GM18505 (cell line): ENCODE results near the gene MLLT3.

Experiments used
- ATAC-seq: cut with Tn5 transposase; IDR thresholded peaks from one replicate; pipeline ENCODE4 v1.9.1; 2021; ENCODE audit not compliant: unreplicated experiment
- POLR2A ChIP-seq: IDR thresholded peaks from 4 replicates; pipeline ENCODE4 v1.6.1; 2011; ENCODE audit warnings: borderline replicate concordance; ENCODE audit not compliant: insufficient read depth, insufficient read length; ENCODE audit errors: extremely low read depth

The MLLT3 gene

GRCh38 chr9:20426019-20426418 lies 196.3 kb downstream of the MLLT3 start:
- no peak for ATAC-seq
- TF ChIP-seq POLR2A, result no peak

DNA sequence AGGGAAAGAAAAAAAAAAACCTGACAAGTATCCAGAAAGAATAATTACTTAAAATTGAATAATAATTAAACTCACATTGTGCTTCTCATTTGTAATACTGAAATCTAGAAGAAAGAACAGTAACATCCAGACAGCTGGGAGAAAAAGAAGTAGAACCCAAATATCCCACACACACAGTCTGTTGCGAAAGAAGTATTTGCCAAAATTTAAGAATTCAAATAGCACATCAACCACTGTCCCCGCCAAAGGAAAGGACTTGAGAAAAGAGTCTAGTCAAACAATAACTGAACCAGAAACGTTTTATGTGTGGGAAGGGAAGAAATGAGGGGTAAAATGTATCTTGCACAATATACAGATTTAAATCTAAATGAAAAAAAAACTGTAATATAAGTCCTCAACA lies 202.8 kb downstream of the MLLT3 start:
- ATAC-seq, result no peak
- no peak for TF ChIP-seq POLR2A

- no peak for TF ChIP-seq POLR2A
- ATAC-seq, result no peak
Observed at GRCh38 chr9:20418485-20418884, 203.8 kb downstream of the MLLT3 start.

GRCh38 chr9:20417373-20418080 lies 204.8 kb downstream of the MLLT3 start:
- no peak for TF ChIP-seq POLR2A
- no peak for ATAC-seq

GRCh38 chr9:20414150-20414549 lies 208.1 kb downstream of the MLLT3 start:
- ATAC-seq, result no peak
- no peak for TF ChIP-seq POLR2A

- TF ChIP-seq POLR2A, result no peak
- no peak for ATAC-seq
Observed at GRCh38 chr9:20409321-20410092, 212.8 kb downstream of the MLLT3 start.

GRCh38 chr9:20408513-20408912 lies 213.8 kb downstream of the MLLT3 start:
- no peak for ATAC-seq
- TF ChIP-seq POLR2A, result no peak

DNA sequence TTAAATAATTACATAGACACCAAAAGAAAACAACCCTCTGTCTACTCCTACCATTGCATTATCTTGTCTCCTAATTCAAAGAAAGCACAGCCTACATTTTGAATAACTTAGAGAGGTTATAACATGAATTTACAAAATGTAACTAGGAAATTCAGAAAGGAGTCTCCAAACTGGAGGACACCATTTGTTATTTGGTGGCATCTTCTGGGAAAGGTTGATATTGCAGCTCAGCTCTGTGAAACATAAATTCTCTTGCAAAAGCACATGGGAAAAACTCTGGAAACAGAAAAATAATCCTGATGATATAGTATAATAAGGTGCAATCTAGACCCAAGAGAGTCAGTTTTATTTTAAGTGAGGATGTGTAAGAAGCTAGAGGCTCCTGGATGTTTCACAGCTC lies 215.3 kb downstream of the MLLT3 start:
- TF ChIP-seq POLR2A, result no peak
- ATAC-seq, result no peak

DNA sequence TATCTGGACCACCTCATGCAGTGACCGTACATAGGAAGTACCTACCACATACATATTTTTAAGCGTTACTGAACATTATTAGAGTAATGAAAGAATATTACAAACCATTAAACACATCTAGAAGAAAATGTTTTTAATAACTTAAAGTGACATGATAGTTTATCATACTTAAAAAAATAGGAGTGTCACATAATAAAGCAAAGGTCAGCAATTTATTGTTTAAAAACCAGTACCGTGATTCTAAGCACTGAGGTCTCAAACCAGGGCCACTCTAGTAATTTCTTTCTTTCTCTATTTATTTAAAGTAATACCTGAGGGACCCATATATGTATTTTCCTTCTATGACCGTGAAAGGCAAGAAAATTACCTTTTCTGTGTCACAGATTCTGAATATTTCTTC lies 216.0 kb downstream of the MLLT3 start:
- TF ChIP-seq POLR2A, result no peak
- no peak for ATAC-seq

DNA sequence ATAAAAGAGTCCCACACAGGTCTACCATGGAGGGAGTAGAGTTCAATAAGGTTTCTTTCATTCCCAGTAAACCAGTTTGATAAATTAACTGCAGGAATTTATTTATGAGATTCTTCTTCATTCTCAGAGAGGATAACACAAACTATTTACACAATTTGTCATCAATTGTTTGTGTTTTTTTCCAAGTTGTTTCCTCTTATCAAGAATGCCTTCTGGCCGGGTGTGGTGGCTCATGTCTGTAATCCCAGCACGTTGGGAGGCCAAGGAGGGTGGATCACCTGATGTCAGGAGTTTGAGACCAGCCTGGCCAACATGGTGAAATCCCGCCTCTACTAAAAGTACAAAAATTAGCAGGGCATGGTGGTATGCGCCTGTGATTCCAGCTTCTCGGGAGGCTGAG lies 216.7 kb downstream of the MLLT3 start:
- no peak for ATAC-seq
- TF ChIP-seq POLR2A, result no peak

- ATAC-seq, result no peak
- no peak for TF ChIP-seq POLR2A
Observed at GRCh38 chr9:20405078-20405477, 217.2 kb downstream of the MLLT3 start.

DNA sequence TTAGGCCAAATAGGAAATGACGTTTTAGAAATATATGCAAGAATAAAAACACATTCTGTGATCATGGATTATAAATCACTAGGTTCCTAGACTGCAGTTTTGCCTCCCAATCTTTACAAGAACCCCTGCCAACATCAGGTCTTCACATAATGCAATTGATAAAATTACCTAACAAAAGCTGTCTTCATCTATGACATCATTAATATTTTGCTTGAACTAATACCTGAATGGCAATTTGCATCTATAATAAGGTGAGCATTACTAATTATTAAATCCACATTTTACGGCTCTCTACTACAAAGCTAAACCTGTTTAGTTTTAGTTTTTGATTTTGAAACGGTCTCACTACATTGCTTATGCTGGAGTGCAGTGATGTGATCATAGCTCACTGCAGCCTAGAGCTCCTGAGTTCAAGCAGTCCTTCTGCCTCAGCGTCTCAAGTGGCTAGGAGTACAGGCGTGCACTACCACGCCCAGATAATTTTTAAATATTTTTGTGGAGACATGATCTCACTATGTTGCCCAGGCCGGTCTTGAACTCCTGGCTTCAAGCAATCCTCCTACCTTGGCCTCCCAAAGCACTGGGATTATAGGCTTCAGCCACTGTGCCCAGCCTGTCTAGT lies 218.0 kb downstream of the MLLT3 start:
- no peak for TF ChIP-seq POLR2A
- no peak for ATAC-seq

DNA sequence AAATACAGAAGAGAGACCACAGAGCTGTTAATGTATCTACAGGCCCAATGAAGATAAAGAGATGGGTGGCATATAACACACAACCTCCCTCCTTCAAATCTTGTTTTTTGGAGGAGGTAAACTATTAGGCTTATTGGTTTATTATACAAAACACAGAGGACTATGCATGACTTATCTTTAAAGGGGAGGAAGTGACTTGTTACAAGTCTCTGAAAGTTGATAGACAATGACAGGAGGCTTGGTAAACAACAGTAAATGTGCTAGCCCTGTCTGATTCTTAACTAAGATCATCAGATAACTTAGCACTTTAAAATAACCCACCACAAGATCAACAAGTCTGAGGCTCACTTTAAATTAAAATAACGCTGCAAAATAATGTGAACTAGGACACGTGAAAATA lies 219.0 kb downstream of the MLLT3 start:
- ATAC-seq, result no peak
- TF ChIP-seq POLR2A, result no peak
